ENCODE measurements around the gene PTPRM. TPM values are rescaled to one million over a fixed set of nuclear protein-coding genes. Genes with fewer than 3 reads are reported as not detected.

Gene PTPRM
- total RNA-seq, 1 experiment from 2014 or later = not detected

- no TSS peak for BruUV-seq (replicated peaks)
- ChIA-PET CTCF (no interaction called here), POLR2A (ENCODE audit: low non-redundant PET) (no interaction called here)
- TF ChIP-seq, protein P1, sequence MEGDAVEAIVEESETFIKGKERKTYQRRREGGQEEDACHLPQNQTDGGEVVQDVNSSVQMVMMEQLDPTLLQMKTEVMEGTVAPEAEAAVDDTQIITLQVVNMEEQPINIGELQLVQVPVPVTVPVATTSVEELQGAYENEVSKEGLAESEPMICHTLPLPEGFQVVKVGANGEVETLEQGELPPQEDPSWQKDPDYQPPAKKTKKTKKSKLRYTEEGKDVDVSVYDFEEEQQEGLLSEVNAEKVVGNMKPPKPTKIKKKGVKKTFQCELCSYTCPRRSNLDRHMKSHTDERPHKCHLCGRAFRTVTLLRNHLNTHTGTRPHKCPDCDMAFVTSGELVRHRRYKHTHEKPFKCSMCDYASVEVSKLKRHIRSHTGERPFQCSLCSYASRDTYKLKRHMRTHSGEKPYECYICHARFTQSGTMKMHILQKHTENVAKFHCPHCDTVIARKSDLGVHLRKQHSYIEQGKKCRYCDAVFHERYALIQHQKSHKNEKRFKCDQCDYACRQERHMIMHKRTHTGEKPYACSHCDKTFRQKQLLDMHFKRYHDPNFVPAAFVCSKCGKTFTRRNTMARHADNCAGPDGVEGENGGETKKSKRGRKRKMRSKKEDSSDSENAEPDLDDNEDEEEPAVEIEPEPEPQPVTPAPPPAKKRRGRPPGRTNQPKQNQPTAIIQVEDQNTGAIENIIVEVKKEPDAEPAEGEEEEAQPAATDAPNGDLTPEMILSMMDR (conservative IDR thresholded peaks at IDR 0.05; ENCODE audit: low read depth, low read length) = no peak
- no peak for TF ChIP-seq EZH2 (IDR thresholded peaks at IDR 0.05; ENCODE audit: borderline replicate concordance, low read depth, low read length, poor library complexity, severe bottlenecking)
- no peaks in the 10 kb centered on the region for H3K36me3 ChIP-seq (ENCODE audit: insufficient read depth, low read length, poor library complexity, severe bottlenecking)
- DNase-seq (ENCODE audit: low spot score) = no peak
- no peaks in the 10 kb centered on the region for H3K4me1 ChIP-seq (ENCODE audit: insufficient read depth, low read length, poor library complexity, severe bottlenecking)
- intact Hi-C loops (cut with micrococcal nuclease; ENCODE audit: unreplicated experiment) = no loop called here
- H3K27ac ChIP-seq (ENCODE audit: low read depth, low read length, poor library complexity, severe bottlenecking) = no peak overlapping the region
- H3K27me3 ChIP-seq (replicated peaks; ENCODE audit: insufficient read depth, low read depth, low read length, poor library complexity) = no peaks in the 10 kb centered on the region
- H3K9me3 ChIP-seq (ENCODE audit: low read depth, low read length, poor library complexity, severe bottlenecking) = peaks cover 8% of the 10 kb centered on the region
- H3K4me3 ChIP-seq (ENCODE audit: low read depth, low read length, poor library complexity, severe bottlenecking) = no peak overlapping the region
Measured at GRCh38 chr18:8232791-8233190, 665.7 kb downstream of the PTPRM start.

- Histone ChIP-seq H3K36me3 (ENCODE audit: insufficient read depth, low read length, poor library complexity, severe bottlenecking) (no peaks in the 10 kb centered on the region), H3K27ac (ENCODE audit: low read depth, low read length, poor library complexity, severe bottlenecking) (no peak overlapping the region), H3K27me3 (replicated peaks; ENCODE audit: insufficient read depth, low read depth, low read length, poor library complexity) (no peaks in the 10 kb centered on the region), H3K4me3 (ENCODE audit: low read depth, low read length, poor library complexity, severe bottlenecking) (no peak overlapping the region), H3K4me1 (ENCODE audit: insufficient read depth, low read length, poor library complexity, severe bottlenecking) (no peaks in the 10 kb centered on the region), H3K9me3 (ENCODE audit: low read depth, low read length, poor library complexity, severe bottlenecking) (peaks cover 4% of the 10 kb centered on the region)
- intact Hi-C loops (cut with micrococcal nuclease; ENCODE audit: unreplicated experiment) = no loop called here
- BruUV-seq (replicated peaks) = no TSS peak
- no peak for TF ChIP-seq EZH2 (IDR thresholded peaks at IDR 0.05; ENCODE audit: borderline replicate concordance, low read depth, low read length, poor library complexity, severe bottlenecking)
- TF ChIP-seq, protein P1 (conservative IDR thresholded peaks at IDR 0.05; ENCODE audit: low read depth, low read length) = no peak
- DNase-seq (ENCODE audit: low spot score) = no peak
- CTCF ChIA-PET = no interaction called here
- POLR2A ChIA-PET (ENCODE audit: low non-redundant PET) = no interaction called here
Measured at GRCh38 chr18:8235894-8236293, 668.8 kb downstream of the PTPRM start.

DNA sequence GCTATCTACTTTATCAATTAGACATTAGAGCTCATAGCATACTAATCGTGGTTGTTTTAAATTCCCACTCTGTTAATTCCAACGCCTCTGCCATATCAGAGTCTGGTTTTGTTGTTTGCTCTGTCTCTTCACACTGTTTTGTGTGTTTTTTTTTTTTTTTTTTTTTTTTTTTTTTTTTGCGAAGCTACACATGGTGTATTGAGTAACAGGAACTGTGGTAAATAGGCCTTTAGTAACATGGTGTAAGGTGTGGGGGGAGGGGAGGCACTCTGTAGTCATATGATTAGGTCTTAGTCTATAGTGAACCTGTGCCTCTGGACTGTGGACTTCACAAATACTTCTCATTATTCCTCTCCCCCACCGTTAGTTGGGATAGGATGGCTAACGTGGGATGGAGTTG lies 671.4 kb downstream of the PTPRM start:
- H3K27ac ChIP-seq (ENCODE audit: low read depth, low read length, poor library complexity, severe bottlenecking) = no peak overlapping the region
- intact Hi-C loops (cut with micrococcal nuclease; ENCODE audit: unreplicated experiment) = no loop called here
- H3K9me3 ChIP-seq (ENCODE audit: low read depth, low read length, poor library complexity, severe bottlenecking) = peaks cover 4% of the 10 kb centered on the region
- no TSS peak for BruUV-seq (replicated peaks)
- no peaks in the 10 kb centered on the region for H3K36me3 ChIP-seq (ENCODE audit: insufficient read depth, low read length, poor library complexity, severe bottlenecking)
- ChIA-PET CTCF (no interaction called here), POLR2A (ENCODE audit: low non-redundant PET) (no interaction called here)
- H3K27me3 ChIP-seq (replicated peaks; ENCODE audit: insufficient read depth, low read depth, low read length, poor library complexity) = no peaks in the 10 kb centered on the region
- no peak for DNase-seq (ENCODE audit: low spot score)
- TF ChIP-seq, protein P1 (conservative IDR thresholded peaks at IDR 0.05; ENCODE audit: low read depth, low read length) = no peak
- TF ChIP-seq EZH2 (IDR thresholded peaks at IDR 0.05; ENCODE audit: borderline replicate concordance, low read depth, low read length, poor library complexity, severe bottlenecking) = no peak
- H3K4me3 ChIP-seq (ENCODE audit: low read depth, low read length, poor library complexity, severe bottlenecking) = no peak overlapping the region
- no peaks in the 10 kb centered on the region for H3K4me1 ChIP-seq (ENCODE audit: insufficient read depth, low read length, poor library complexity, severe bottlenecking)
